Gastroesophageal sphincter (tissue), 4 donors: ENCODE measurements around the gene MKS1. TPM values are rescaled to one million over a fixed set of nuclear protein-coding genes. Genes with fewer than 3 reads are reported as not detected.
A peak's percentile ranks its signal among the peaks of the same experiment; 100 is the strongest.

Experiments used
- ATAC-seq: fragments of 150-250 bp; one replicate; pipeline ENCODE4 v1.9.1; 2016; ENCODE audit warnings: mild to moderate bottlenecking, moderate library complexity
- H3K27ac ChIP-seq, 4 donors: fragments of 200-600 bp; sonication (generic) in 3 of 4; 1 replicate in 3 of 4; 2 replicates in 1 of 4; pipeline ENCODE4 v1.5.1; 2016 to 2019
- H3K27me3 ChIP-seq: fragments of 200-600 bp; sonication (generic); one replicate; pipeline ENCODE4 v1.5.1; 2019
- H3K36me3 ChIP-seq, 2 donors: fragments of 200-600 bp; sonication (generic); one replicate each; pipeline ENCODE4 v1.5.1; 2019; ENCODE audit warnings: control low read depth in 1 of 2
- H3K4me1 ChIP-seq, 3 donors: fragments of 200-600 bp; sonication (generic); 1 replicate in 2 of 3; 2 replicates in 1 of 3; pipeline ENCODE4 v1.5.1; 2016 to 2019; ENCODE audit warnings: control low read depth in 2 of 3
- H3K4me3 ChIP-seq, 2 donors: fragments of 200-600 bp; sonication (generic); one replicate each; pipeline ENCODE4 v1.5.1; 2019; ENCODE audit warnings: mild to moderate bottlenecking in 1 of 2, moderate library complexity in 1 of 2
- H3K9me3 ChIP-seq, 3 donors: fragments of 200-600 bp; sonication (generic); one replicate each; pipeline ENCODE4 v1.5.1; 2017 to 2019; ENCODE audit warnings: control low read depth in 2 of 3
- CTCF ChIP-seq, 4 experiments: fragments of 200-600 bp in 2 of 4; fragments of 450-650 bp in 2 of 4; sonication (generic) in 1 of 4; IDR thresholded peaks; one replicate each; pipeline ENCODE4 v1.5.1; 2017 to 2019; ENCODE audit warnings: antibody characterized with exemption in 4 of 4, mild to moderate bottlenecking in 2 of 4, moderate library complexity in 2 of 4
- EP300 ChIP-seq: sonication (generic); formaldehyde crosslinking; IDR thresholded peaks from one replicate; pipeline ENCODE4 v1.6.1; 2017; ENCODE audit warnings: antibody characterized with exemption, mild to moderate bottlenecking
- POLR2A ChIP-seq, 2 donors: fragments of 450-650 bp; IDR thresholded peaks; one replicate each; pipeline ENCODE4 v1.6.1; 2017; ENCODE audit warnings: antibody characterized with exemption in 2 of 2, mild to moderate bottlenecking in 2 of 2, moderate library complexity in 1 of 2
- POLR2AphosphoS5 ChIP-seq: sonication (generic); formaldehyde crosslinking; IDR thresholded peaks from one replicate; pipeline ENCODE4 v1.6.1; 2017; ENCODE audit warnings: antibody characterized with exemption
- WGBS, 2 donors: methylation state at CpG; one replicate each; pipeline ENCODE4 v1.1.5; 2018; ENCODE audit warnings: low coverage in 1 of 2; 5-methylcytosine and 5-hydroxymethylcytosine counted together
- total RNA-seq, 4 donors: library from RNA; depleted of rRNA; stranded (reverse); fragments of >200 nt; gene quantifications; one replicate each; pipeline ENCODE4 v1.1.0, GENCODE V29; 2016

MKS1 gene
- total RNA-seq, 4 donors from 2014 or later: 6.7 to 9.3 (median 7.9) TPM

GRCh38 chr17:58193641-58194255 is 25.3 kb downstream of the MKS1 start:
- peaks cover 0 to 7% (median 0%) of the 10 kb centered on the region in 3 donors for H3K4me1 ChIP-seq
- peak; percentile 10 for ATAC-seq
- no CpG with 5 or more reads among the region's 18 CpGs for WGBS, 2 donors
- no peaks in the 10 kb centered on the region for H3K9me3 ChIP-seq
- no peaks in the 10 kb centered on the region for H3K36me3 ChIP-seq
- no peak overlapping the region for H3K4me3 ChIP-seq
- no peak for TF ChIP-seq POLR2A (IDR thresholded peaks at IDR 0.05)
- TF ChIP-seq EP300: no peak
- no peak for TF ChIP-seq POLR2AphosphoS5
- TF ChIP-seq CTCF (IDR thresholded peaks at IDR 0.05): no peak
- no peak overlapping the region for H3K27ac ChIP-seq
- peaks cover 82% of the 10 kb centered on the region for H3K27me3 ChIP-seq

- Histone ChIP-seq H3K4me3 (no peak within 1 kb of the TSS), H3K27ac (no peak within 1 kb of the TSS), H3K4me1 (peaks cover 0 to 7% (median 0%) of the 10 kb centered on the region in 3 donors), H3K36me3 (no peaks in the 10 kb centered on the region), H3K9me3 (no peaks in the 10 kb centered on the region), H3K27me3 (peaks cover 72% of the 10 kb centered on the region)
- ATAC-seq: no peak
- 20% methylated on average over 6 of the region's 6 CpGs; no CpG with 5 or more reads in 1 of the 2 donors for WGBS, 2 donors
- no peak for TF ChIP-seq POLR2A (IDR thresholded peaks at IDR 0.05)
- TF ChIP-seq EP300: no peak
- TF ChIP-seq CTCF (IDR thresholded peaks at IDR 0.05): no peak
- TF ChIP-seq POLR2AphosphoS5: no peak
Measured at GRCh38 chr17:58192612-58193011, 26.4 kb downstream of the MKS1 start, which contains the start of gene EPX. Gene EPX (plus strand): TSS chr17:58192726. CDS start chr17:58192847, 121 bp downstream.

- no peak for ATAC-seq
- WGBS, 2 donors: 30 to 76% methylated on average over 3 to 4 of the region's 14 CpGs
- Histone ChIP-seq H3K9me3 (no peaks in the 10 kb centered on the region), H3K36me3 (no peaks in the 10 kb centered on the region), H3K27ac (no peak overlapping the region), H3K4me1 (peaks cover 0 to 7% (median 0%) of the 10 kb centered on the region in 3 donors), H3K27me3 (peaks cover 72% of the 10 kb centered on the region), H3K4me3 (no peak overlapping the region)
- no peak for TF ChIP-seq CTCF (IDR thresholded peaks at IDR 0.05)
- TF ChIP-seq EP300: no peak
- no peak for TF ChIP-seq POLR2AphosphoS5
Measured at GRCh38 chr17:58191241-58191896, 27.7 kb downstream of the MKS1 start.

GRCh38 chr17:58189436-58190146 is 29.5 kb downstream of the MKS1 start:
- Histone ChIP-seq H3K4me3 (no peak overlapping the region), H3K9me3 (no peaks in the 10 kb centered on the region), H3K27ac (no peak overlapping the region), H3K36me3 (no peaks in the 10 kb centered on the region), H3K27me3 (peaks cover 69% of the 10 kb centered on the region), H3K4me1 (peaks cover 0 to 7% (median 0%) of the 10 kb centered on the region in 3 donors)
- TF ChIP-seq CTCF (IDR thresholded peaks at IDR 0.05) (no peak), EP300 (no peak)
- 57 to 76% methylated on average over 4 of the region's 11 CpGs for WGBS, 2 donors
- no peak for ATAC-seq
